Tibial nerve (tissue), 4 donors: ENCODE measurements around the gene KIRREL3. TPM values are rescaled to one million over a fixed set of nuclear protein-coding genes. Genes with fewer than 3 reads are reported as not detected.

Experiments used
- DNase-seq, 2 donors: peaks; one replicate each; pipeline ENCODE4 v3.0.0-alpha.2; 2019; ENCODE audit warnings: low spot score in 2 of 2
- H3K27ac ChIP-seq, 4 donors: fragments of 200-600 bp; sonication (generic) in 3 of 4; one replicate each; pipeline ENCODE4 v1.5.1; 2017 to 2019; ENCODE audit warnings: mild to moderate bottlenecking in 1 of 4
- H3K27me3 ChIP-seq, 2 donors: fragments of 200-600 bp; sonication (generic) in 1 of 2; one replicate each; pipeline versions ENCODE4 v1.5.1 to v1.6.0; 2017 to 2019
- H3K36me3 ChIP-seq, 3 donors: fragments of 200-600 bp; sonication (generic); one replicate each; pipeline ENCODE4 v1.5.1; 2018 to 2019
- H3K4me1 ChIP-seq, 4 donors: fragments of 200-600 bp; sonication (generic) in 3 of 4; one replicate each; pipeline ENCODE4 v1.5.1; 2017 to 2019
- H3K4me3 ChIP-seq, 4 donors: fragments of 200-600 bp; sonication (generic) in 3 of 4; one replicate each; pipeline ENCODE4 v1.5.1; 2017 to 2019; ENCODE audit warnings: mild to moderate bottlenecking in 1 of 4, moderate library complexity in 1 of 4
- H3K9me3 ChIP-seq, 4 donors: fragments of 200-600 bp; sonication (generic) in 3 of 4; one replicate each; pipeline ENCODE4 v1.5.1; 2017 to 2019
- EP300 ChIP-seq, 2 donors: sonication (generic); formaldehyde crosslinking; IDR thresholded peaks; one replicate each; pipeline ENCODE4 v1.6.1; 2017; ENCODE audit warnings: antibody characterized with exemption in 2 of 2, mild to moderate bottlenecking in 1 of 2
- POLR2A ChIP-seq, 2 donors: fragments of 450-650 bp; IDR thresholded peaks; one replicate each; pipeline ENCODE4 v1.6.1; 2017; ENCODE audit warnings: antibody characterized with exemption in 2 of 2, mild to moderate bottlenecking in 2 of 2, moderate library complexity in 2 of 2
- WGBS, 2 donors: methylation state at CpG; one replicate each; pipeline ENCODE4 v1.1.5; 2018; 5-methylcytosine and 5-hydroxymethylcytosine counted together
- total RNA-seq, 4 donors: library from RNA; depleted of rRNA; stranded (reverse); fragments of >200 nt; gene quantifications; one replicate each; pipeline ENCODE4 v1.1.0, GENCODE V29; 2016
- TF ChIP-seq, protein P1 (sequence below), 5 experiments: fragments of 200-600 bp in 3 of 5; fragments of 450-650 bp in 2 of 5; sonication (generic) in 3 of 5; IDR thresholded peaks; one replicate each; pipeline ENCODE4 v1.5.1; 2016 to 2019; ENCODE audit warnings: antibody characterized with exemption in 5 of 5, mild to moderate bottlenecking in 3 of 5, moderate library complexity in 2 of 5

KIRREL3 gene
- total RNA-seq, 4 donors from 2014 or later, result not detected

DNA sequence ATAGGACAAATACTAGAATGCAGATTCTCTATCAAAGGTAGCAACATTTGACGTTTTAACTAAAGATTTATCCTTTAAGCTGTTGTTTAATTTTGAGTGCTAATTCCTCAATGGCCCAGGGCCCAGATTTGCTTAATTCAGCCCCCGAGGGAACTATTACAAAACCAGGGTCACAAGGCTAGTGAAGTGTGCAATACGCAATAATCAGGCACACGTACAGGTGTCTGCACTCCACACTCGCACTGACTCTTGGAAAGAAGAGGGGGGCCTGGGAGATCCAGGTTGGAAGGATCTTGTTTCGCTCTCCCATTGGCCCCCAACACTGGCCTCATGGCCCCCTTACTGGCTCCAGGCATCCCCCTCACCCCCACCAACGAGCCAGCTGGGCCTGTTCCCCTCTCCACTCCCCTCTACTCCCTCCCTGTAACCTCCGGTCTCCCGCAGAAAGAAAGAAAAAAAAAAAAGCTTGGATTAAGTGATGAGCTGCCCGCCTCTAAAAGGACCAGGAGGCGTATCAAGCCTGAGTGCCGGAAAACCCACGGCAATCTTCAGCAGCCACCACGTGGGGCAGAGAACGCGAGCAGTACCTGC is 2.2 kb upstream of the KIRREL3 start:
- H3K27me3 ChIP-seq, result peaks cover 0 to 67% of the 10 kb centered on the region in 2 donors
- 21 to 26% methylated on average over 16 of the region's 16 CpGs for WGBS, 2 donors
- DNase-seq, result no peak
- peaks cover 0 to 37% (median 5%) of the 10 kb centered on the region in 4 donors for H3K4me1 ChIP-seq
- H3K36me3 ChIP-seq, result no peaks in the 10 kb centered on the region
- TF ChIP-seq POLR2A (IDR thresholded peaks at IDR 0.05), result no peak
- TF ChIP-seq, protein P1, sequence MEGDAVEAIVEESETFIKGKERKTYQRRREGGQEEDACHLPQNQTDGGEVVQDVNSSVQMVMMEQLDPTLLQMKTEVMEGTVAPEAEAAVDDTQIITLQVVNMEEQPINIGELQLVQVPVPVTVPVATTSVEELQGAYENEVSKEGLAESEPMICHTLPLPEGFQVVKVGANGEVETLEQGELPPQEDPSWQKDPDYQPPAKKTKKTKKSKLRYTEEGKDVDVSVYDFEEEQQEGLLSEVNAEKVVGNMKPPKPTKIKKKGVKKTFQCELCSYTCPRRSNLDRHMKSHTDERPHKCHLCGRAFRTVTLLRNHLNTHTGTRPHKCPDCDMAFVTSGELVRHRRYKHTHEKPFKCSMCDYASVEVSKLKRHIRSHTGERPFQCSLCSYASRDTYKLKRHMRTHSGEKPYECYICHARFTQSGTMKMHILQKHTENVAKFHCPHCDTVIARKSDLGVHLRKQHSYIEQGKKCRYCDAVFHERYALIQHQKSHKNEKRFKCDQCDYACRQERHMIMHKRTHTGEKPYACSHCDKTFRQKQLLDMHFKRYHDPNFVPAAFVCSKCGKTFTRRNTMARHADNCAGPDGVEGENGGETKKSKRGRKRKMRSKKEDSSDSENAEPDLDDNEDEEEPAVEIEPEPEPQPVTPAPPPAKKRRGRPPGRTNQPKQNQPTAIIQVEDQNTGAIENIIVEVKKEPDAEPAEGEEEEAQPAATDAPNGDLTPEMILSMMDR (IDR thresholded peaks at IDR 0.05), result no peak
- no peak for TF ChIP-seq EP300 (IDR thresholded peaks at IDR 0.05)
- H3K4me3 ChIP-seq, result peak overlapping the region in 2 of 4 donors; percentile 16 to 38
- no peak overlapping the region for H3K27ac ChIP-seq
- no peaks in the 10 kb centered on the region for H3K9me3 ChIP-seq

DNA sequence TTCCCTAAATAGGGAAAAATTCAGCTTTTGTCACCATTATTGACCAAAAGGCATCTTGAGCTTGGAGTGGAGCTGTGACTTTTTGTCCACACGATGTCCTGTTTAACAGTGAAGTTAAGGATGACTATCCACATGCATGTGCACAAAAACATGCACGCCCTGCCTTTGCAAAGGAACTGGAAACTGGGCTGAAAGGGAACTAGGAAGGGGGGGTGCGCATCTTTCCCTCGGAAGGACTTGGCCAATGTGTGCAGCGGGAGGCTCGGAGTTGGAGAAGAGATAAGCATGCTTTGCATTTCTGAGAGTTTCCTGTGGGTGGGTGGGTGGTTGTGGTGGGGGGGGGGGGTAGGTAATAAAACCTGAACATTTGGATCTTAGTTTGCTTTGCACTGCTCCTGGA is 411 bp upstream of the KIRREL3 start:
- no peak for TF ChIP-seq POLR2A (IDR thresholded peaks at IDR 0.05)
- TF ChIP-seq, protein P1 (IDR thresholded peaks at IDR 0.05), result no peak
- TF ChIP-seq EP300 (IDR thresholded peaks at IDR 0.05), result no peak
- 4 to 6% methylated on average over 6 of the region's 6 CpGs for WGBS, 2 donors
- Histone ChIP-seq H3K36me3 (no peaks in the 10 kb centered on the region), H3K27ac (no peak overlapping the region), H3K9me3 (no peaks in the 10 kb centered on the region), H3K27me3 (peaks cover 0 to 59% of the 10 kb centered on the region in 2 donors), H3K4me1 (peaks cover 0 to 33% (median 5%) of the 10 kb centered on the region in 4 donors), H3K4me3 (peak overlapping the region in 2 of 4 donors; percentile 24 to 49)
- no peak for DNase-seq

DNA sequence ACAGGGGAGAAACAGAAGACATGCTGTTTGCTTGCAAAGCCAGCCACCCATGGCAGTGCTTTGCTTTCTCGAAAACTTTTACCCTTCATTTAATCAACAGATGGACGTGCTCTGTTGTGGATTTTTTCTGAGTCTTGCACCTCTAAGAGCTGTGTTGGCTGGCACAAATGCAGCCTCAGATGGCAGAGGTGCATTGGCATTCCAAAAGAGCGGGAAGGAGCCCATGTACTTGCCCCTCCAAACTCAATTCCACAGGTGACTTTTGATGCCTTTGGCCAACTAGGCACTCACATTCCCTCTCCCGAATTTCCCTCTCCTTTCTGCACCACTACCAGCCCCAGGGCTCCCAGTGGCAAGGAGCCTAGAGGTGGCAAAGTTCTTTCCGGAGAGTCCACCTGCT is 1.2 kb downstream of the KIRREL3 start:
- H3K27me3 ChIP-seq, result peaks cover 0 to 49% of the 10 kb centered on the region in 2 donors

GRCh38 chr11:126997641-126998040 is 2.9 kb downstream of the KIRREL3 start:
- no peak overlapping the region for H3K4me3 ChIP-seq

More for the DNA sequence above, 1.2 kb downstream of the KIRREL3 start:
- no peaks in the 10 kb centered on the region for H3K36me3 ChIP-seq
- no peaks in the 10 kb centered on the region for H3K9me3 ChIP-seq
- 72 to 82% methylated on average over 5 of the region's 5 CpGs for WGBS, 2 donors
- no peak for DNase-seq
- H3K27ac ChIP-seq, result no peak overlapping the region
- no peak overlapping the region for H3K4me3 ChIP-seq
- H3K4me1 ChIP-seq, result peaks cover 0 to 33% (median 5%) of the 10 kb centered on the region in 4 donors
- TF ChIP-seq, protein P1 (IDR thresholded peaks at IDR 0.05), result no peak
- no peak for TF ChIP-seq POLR2A (IDR thresholded peaks at IDR 0.05)

DNA sequence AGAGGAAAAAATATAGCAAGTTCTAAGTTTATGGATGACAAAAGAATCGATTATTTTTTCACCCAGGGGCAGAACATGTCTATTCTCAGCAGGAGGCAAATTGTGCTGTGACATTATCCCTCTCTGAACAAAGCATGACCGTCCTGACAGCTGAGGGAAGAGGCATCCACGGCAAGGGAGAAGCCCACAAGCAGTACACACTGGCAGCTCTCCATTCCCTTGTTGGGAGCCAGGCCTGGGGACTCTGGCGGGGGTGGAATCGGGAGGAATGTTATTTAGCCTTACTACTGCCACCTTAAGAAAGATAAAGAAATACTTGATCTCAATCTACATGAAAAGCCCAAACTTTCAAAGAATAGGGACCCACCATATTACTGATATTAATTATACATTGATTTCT is 3.4 kb downstream of the KIRREL3 start:
- H3K36me3 ChIP-seq, result no peaks in the 10 kb centered on the region
- H3K4me3 ChIP-seq, result no peak overlapping the region
- 68 to 69% methylated on average over 5 of the region's 5 CpGs for WGBS, 2 donors
- no peaks in the 10 kb centered on the region for H3K9me3 ChIP-seq
- DNase-seq, result no peak
- peaks cover 0 to 28% of the 10 kb centered on the region in 2 donors for H3K27me3 ChIP-seq
- no peak overlapping the region for H3K27ac ChIP-seq
- peaks cover 0 to 16% (median 0%) of the 10 kb centered on the region in 4 donors for H3K4me1 ChIP-seq
- TF ChIP-seq POLR2A (IDR thresholded peaks at IDR 0.05) (no peak), EP300 (IDR thresholded peaks at IDR 0.05) (no peak)
- TF ChIP-seq, protein P1 (IDR thresholded peaks at IDR 0.05), result no peak

More at GRCh38 chr11:126997641-126998040, 2.9 kb downstream of the KIRREL3 start:
- Histone ChIP-seq H3K4me1 (peaks cover 0 to 18% (median 0%) of the 10 kb centered on the region in 4 donors), H3K27me3 (peaks cover 0 to 32% of the 10 kb centered on the region in 2 donors), H3K27ac (no peak overlapping the region), H3K36me3 (no peaks in the 10 kb centered on the region), H3K9me3 (no peaks in the 10 kb centered on the region)
- no peak for DNase-seq
- WGBS, 2 donors, result 79 to 91% methylated on average over 4 of the region's 4 CpGs
- TF ChIP-seq EP300 (IDR thresholded peaks at IDR 0.05) (no peak), POLR2A (IDR thresholded peaks at IDR 0.05) (no peak)
- TF ChIP-seq, protein P1 (IDR thresholded peaks at IDR 0.05), result no peak
